CD14-positive monocyte (primary cell): ENCODE results near the gene CFAP90. TPM values are rescaled to one million over a fixed set of nuclear protein-coding genes. Genes with fewer than 3 reads are reported as not detected.

ENCODE experiments used
- DNase-seq, 3 donors: peaks; one replicate each; pipeline ENCODE4 v3.0.0-alpha.2; 2011 to 2022
- H2AFZ ChIP-seq: 2 replicates; pipeline ENCODE4 v1.6.0; 2012; ENCODE audit warnings: mild to moderate bottlenecking, low read depth, low read length, inconsistent platforms; ENCODE audit not compliant: insufficient read depth, poor library complexity, severe bottlenecking
- H3K27ac ChIP-seq, 2 donors: 1 replicate in 1 of 2; 2 replicates in 1 of 2; pipeline ENCODE4 v1.5.1; 2012 to 2013; ENCODE audit warnings: low read length in 2 of 2, control low read depth in 1 of 2, inconsistent platforms in 1 of 2, low read depth in 1 of 2, mild to moderate bottlenecking in 1 of 2
- H3K27me3 ChIP-seq, 2 donors: one replicate each; pipeline versions ENCODE4 v1.6.0 to v1.6.1; 2011 to 2013; ENCODE audit warnings: low read length in 2 of 2; ENCODE audit not compliant: control insufficient read depth in 2 of 2, insufficient read depth in 2 of 2
- H3K36me3 ChIP-seq, 2 donors: replicated peaks in 1 of 2; 1 replicate in 1 of 2; 2 replicates in 1 of 2; pipeline versions ENCODE4 v1.5.1 to v1.6.1; 2012 to 2013; ENCODE audit warnings: low read length in 2 of 2, control low read depth in 1 of 2, inconsistent platforms in 1 of 2, mild to moderate bottlenecking in 1 of 2; ENCODE audit not compliant: insufficient read depth in 2 of 2, control insufficient read depth in 1 of 2
- H3K4me1 ChIP-seq, 2 donors: 1 replicate in 1 of 2; 2 replicates in 1 of 2; pipeline versions ENCODE4 v1.5.1 to v1.6.1; 2012 to 2013; ENCODE audit warnings: low read length in 2 of 2, control low read depth in 1 of 2, inconsistent platforms in 1 of 2, mild to moderate bottlenecking in 1 of 2, moderate library complexity in 1 of 2; ENCODE audit not compliant: insufficient read depth in 2 of 2, control insufficient read depth in 1 of 2
- H3K4me2 ChIP-seq: replicated peaks from 2 replicates; pipeline ENCODE3; 2012; ENCODE audit warnings: low read length, moderate library complexity, mild to moderate bottlenecking; ENCODE audit not compliant: poor library complexity, severe bottlenecking; ENCODE audit errors: extremely low read depth
- H3K4me3 ChIP-seq, 3 experiments: fragments of 200-600 bp in 1 of 3; sonication (generic) in 1 of 3; replicated peaks in 1 of 3; 1 replicate in 2 of 3; 2 replicates in 1 of 3; pipeline ENCODE4 v1.5.1; 2011 to 2013; ENCODE audit warnings: low read length in 3 of 3, mild to moderate bottlenecking in 3 of 3, control low read depth in 2 of 3, low read depth in 2 of 3, inconsistent platforms in 1 of 3, moderate library complexity in 1 of 3
- H3K79me2 ChIP-seq: 2 replicates; pipeline ENCODE4 v1.6.0; 2012; ENCODE audit warnings: mild to moderate bottlenecking, control low read depth, inconsistent platforms, low read length, moderate library complexity; ENCODE audit not compliant: insufficient read depth
- H3K9ac ChIP-seq: 2 replicates; pipeline ENCODE4 v1.6.0; 2017; ENCODE audit warnings: low read length, mild to moderate bottlenecking; ENCODE audit not compliant: insufficient read depth, poor library complexity, severe bottlenecking
- H3K9me3 ChIP-seq, 2 donors: replicated peaks in 1 of 2; 1 replicate in 1 of 2; 2 replicates in 1 of 2; pipeline versions ENCODE4 v1.5.1 to v1.6.1; 2012 to 2013; ENCODE audit warnings: low read length in 2 of 2, control low read depth in 1 of 2; ENCODE audit not compliant: control insufficient read depth in 1 of 2, insufficient read depth in 1 of 2
- H4K20me1 ChIP-seq: 2 replicates; pipeline ENCODE4 v1.6.0; 2012; ENCODE audit warnings: mild to moderate bottlenecking, low read length, control low read depth, moderate library complexity; ENCODE audit not compliant: insufficient read depth
- H3K27ac Mint-ChIP-seq, 7 donors: one replicate each; pipeline ENCODE4 v1.8.0; 2020; ENCODE audit warnings: mild to moderate bottlenecking in 7 of 7, mixed read lengths in 7 of 7, moderate library complexity in 6 of 7, inconsistent platforms in 2 of 7
- H3K27me3 Mint-ChIP-seq, 3 donors: one replicate each; pipeline ENCODE4 v1.8.0; 2021 to 2022; ENCODE audit warnings: low read depth in 3 of 3, mild to moderate bottlenecking in 3 of 3, mixed read lengths in 3 of 3, moderate library complexity in 3 of 3, inconsistent platforms in 1 of 3
- H3K36me3 Mint-ChIP-seq, 2 donors: one replicate each; pipeline ENCODE4 v1.8.0; 2020; ENCODE audit warnings: mixed read lengths in 2 of 2, inconsistent platforms in 1 of 2, mild to moderate bottlenecking in 1 of 2
- H3K4me1 Mint-ChIP-seq: one replicate; pipeline ENCODE4 v1.8.0; 2020; ENCODE audit warnings: mild to moderate bottlenecking, mixed read lengths
- H3K4me3 Mint-ChIP-seq, 2 donors: one replicate each; pipeline ENCODE4 v1.8.0; 2020; ENCODE audit warnings: mild to moderate bottlenecking in 2 of 2, mixed read lengths in 2 of 2, moderate library complexity in 1 of 2
- H3K9me3 Mint-ChIP-seq, 7 donors: one replicate each; pipeline ENCODE4 v1.8.0; 2020 to 2022; ENCODE audit warnings: mixed read lengths in 7 of 7, mild to moderate bottlenecking in 6 of 7, moderate library complexity in 6 of 7, inconsistent platforms in 2 of 7
- CTCF ChIP-seq: fragments of 200-600 bp; IDR thresholded peaks from one replicate; pipeline ENCODE4 v1.8.0; 2022; ENCODE audit warnings: antibody characterized with exemption, mild to moderate bottlenecking
- WGBS: methylation state at CpG from one replicate; pipeline ENCODE4 v1.1.5; 2013; ENCODE audit warnings: missing lambda C conversion rate; ENCODE audit not compliant: insufficient coverage; 5-methylcytosine and 5-hydroxymethylcytosine counted together
- intact Hi-C, 2 donors: fragments of 100-400 bp; cut with micrococcal nuclease; formaldehyde crosslinking; loops; one replicate each; pipeline versions ENCODE4 v1.15.0 to v1.15.1; 2023
- polyA plus RNA-seq, 3 donors: library from polyadenylated mRNA; depleted of rRNA in 1 of 3; unstranded in 2 of 3; stranded (reverse) in 1 of 3; fragments of 300-500 nt in 2 of 3; fragments of >200 nt in 1 of 3; fragmentation: Illumina TruSeq in 2 of 3; gene quantifications; 1 replicate in 2 of 3; 2 replicates in 1 of 3; pipeline ENCODE4 v1.2.3, GENCODE V29; 2012 to 2021

Gene CFAP90
- polyA plus RNA-seq, 3 donors: not detected

- no peaks in the 10 kb centered on the region for H3K36me3 Mint-ChIP-seq
- Histone ChIP-seq H3K9me3 (no peaks in the 10 kb centered on the region), H4K20me1 (no peaks in the 10 kb centered on the region), H3K4me1 (no peaks in the 10 kb centered on the region), H3K27me3 (no peaks in the 10 kb centered on the region), H3K79me2 (no peaks in the 10 kb centered on the region), H3K9ac (no peak overlapping the region), H3K4me2 (no peak overlapping the region), H3K4me3 (no peak overlapping the region), H3K27ac (no peak overlapping the region), H2AFZ (no peak overlapping the region), H3K36me3 (no peaks in the 10 kb centered on the region)
- H3K4me1 Mint-ChIP-seq: no peaks in the 10 kb centered on the region
- peaks cover 7 to 8% (median 8%) of the 10 kb centered on the region in 3 donors for H3K27me3 Mint-ChIP-seq
- intact Hi-C loops: no loop called here
- H3K9me3 Mint-ChIP-seq: peaks cover 0 to 3% (median 0%) of the 10 kb centered on the region in 7 donors
- no peak overlapping the region for H3K4me3 Mint-ChIP-seq
- TF ChIP-seq CTCF: no peak
- DNase-seq: no peak
- 89% methylated on average over 10 of the region's 10 CpGs for WGBS
- no peak overlapping the region for H3K27ac Mint-ChIP-seq
Measured at GRCh38 chr5:7828269-7828668, 22.7 kb downstream of the CFAP90 start.

- H3K4me1 Mint-ChIP-seq: no peaks in the 10 kb centered on the region
- no peaks in the 10 kb centered on the region for H3K36me3 Mint-ChIP-seq
- H3K4me3 ChIP-seq: no peak overlapping the region
- H3K9me3 ChIP-seq: no peaks in the 10 kb centered on the region
- 91% methylated on average over 4 of the region's 6 CpGs for WGBS
- H3K4me1 ChIP-seq: no peaks in the 10 kb centered on the region
- peaks cover 6 to 8% (median 7%) of the 10 kb centered on the region in 3 donors for H3K27me3 Mint-ChIP-seq
- intact Hi-C loops: no loop called here
- no peak overlapping the region for H3K4me3 Mint-ChIP-seq
- no peak overlapping the region for H3K4me2 ChIP-seq
- no peak overlapping the region for H3K27ac Mint-ChIP-seq
- no peaks in the 10 kb centered on the region for H4K20me1 ChIP-seq
- H3K9ac ChIP-seq: no peak overlapping the region
- no peaks in the 10 kb centered on the region for H3K27me3 ChIP-seq
- no peaks in the 10 kb centered on the region for H3K36me3 ChIP-seq
- no peak overlapping the region for H3K27ac ChIP-seq
- H3K79me2 ChIP-seq: no peaks in the 10 kb centered on the region
- H2AFZ ChIP-seq: no peak overlapping the region
- peaks cover 0 to 3% (median 0%) of the 10 kb centered on the region in 7 donors for H3K9me3 Mint-ChIP-seq
- TF ChIP-seq CTCF: no peak
- no peak for DNase-seq
Measured at GRCh38 chr5:7827610-7828009, 23.3 kb downstream of the CFAP90 start.
